NB4 (cell line): ENCODE measurements around the gene MYO7A.

Experiments
- DNase-seq: peaks from one replicate; pipeline ENCODE4 v3.0.0; 2010; ENCODE audit warnings: low read depth
- H3K4me3 ChIP-seq: one replicate; pipeline ENCODE4 v1.5.1; 2011; ENCODE audit warnings: mild to moderate bottlenecking, low read depth, low read length, moderate library complexity
- CTCF ChIP-seq: IDR thresholded peaks from one replicate; pipeline ENCODE4 v1.5.1; 2012; ENCODE audit warnings: low read depth, low read length
- MYC ChIP-seq: IDR thresholded peaks from 2 replicates; pipeline ENCODE4 v1.6.1; 2011; ENCODE audit warnings: low read depth, low read length
- POLR2A ChIP-seq: IDR thresholded peaks from 2 replicates; pipeline ENCODE4 v1.6.1; 2011; ENCODE audit warnings: mild to moderate bottlenecking; ENCODE audit not compliant: insufficient read length; ENCODE audit errors: extremely low read depth
- TF ChIP-seq, protein P1 (sequence below): IDR thresholded peaks from 2 replicates; pipeline ENCODE4 v1.6.1; 2011; ENCODE audit warnings: low read depth, low read length

The MYO7A gene

DNA sequence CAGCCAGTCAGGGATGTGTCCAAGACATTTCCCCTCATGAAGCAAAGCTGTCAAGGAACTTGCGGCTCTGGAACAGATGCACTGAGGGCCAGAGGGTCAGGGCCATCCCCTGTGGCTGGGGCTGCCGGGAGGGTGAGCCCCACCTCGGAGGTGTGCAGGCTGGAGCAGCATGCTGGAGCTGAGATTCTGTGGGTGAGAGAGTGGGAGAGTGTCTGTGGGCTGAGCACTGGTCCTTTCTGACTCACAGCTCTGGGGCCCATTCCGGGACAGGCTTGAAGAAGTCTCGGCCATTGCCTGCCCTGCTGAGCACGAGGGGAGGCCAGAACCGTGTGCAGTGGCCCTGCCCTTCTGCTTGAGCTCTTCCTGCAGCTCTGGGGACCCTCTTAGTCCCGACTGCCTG, 23.3 kb upstream of the MYO7A start:
- no peak overlapping the region for H3K4me3 ChIP-seq
- TF ChIP-seq MYC, result no peak
- TF ChIP-seq, protein P1, sequence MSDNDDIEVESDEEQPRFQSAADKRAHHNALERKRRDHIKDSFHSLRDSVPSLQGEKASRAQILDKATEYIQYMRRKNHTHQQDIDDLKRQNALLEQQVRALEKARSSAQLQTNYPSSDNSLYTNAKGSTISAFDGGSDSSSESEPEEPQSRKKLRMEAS, result no peak
- TF ChIP-seq CTCF, result no peak
- no peak for DNase-seq

DNA sequence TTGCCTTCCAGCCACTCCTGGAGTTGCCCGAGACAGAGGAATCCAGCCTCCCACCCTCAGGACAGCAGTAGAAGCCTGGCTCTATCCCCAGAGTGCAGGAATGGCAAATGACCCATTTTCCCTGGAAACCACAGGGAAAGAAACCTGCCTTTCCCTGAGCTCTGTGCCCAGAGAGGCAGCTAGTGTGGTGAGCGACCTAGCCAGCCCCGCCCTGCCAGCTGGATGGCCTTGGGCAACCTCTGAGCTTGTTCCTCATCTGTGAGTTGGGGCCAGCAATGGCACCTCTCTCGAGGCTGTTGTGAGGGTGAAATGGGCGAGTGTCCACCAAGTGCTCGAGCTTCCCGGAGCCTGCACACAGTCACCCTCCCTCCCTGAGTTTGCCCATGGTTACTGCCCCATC, 21.7 kb upstream of the MYO7A start:
- no peak for TF ChIP-seq CTCF
- TF ChIP-seq, protein P1, result no peak
- no peak for TF ChIP-seq MYC
- TF ChIP-seq POLR2A, result no peak
- no peak overlapping the region for H3K4me3 ChIP-seq
- DNase-seq, result no peak

GRCh38 chr11:77106759-77107158, 21.3 kb upstream of the MYO7A start:
- TF ChIP-seq POLR2A, result no peak
- no peak for TF ChIP-seq CTCF
- TF ChIP-seq, protein P1, result no peak
- no peak for TF ChIP-seq MYC
- DNase-seq, result no peak
- H3K4me3 ChIP-seq, result no peak overlapping the region

GRCh38 chr11:77107950-77108349, 20.1 kb upstream of the MYO7A start:
- DNase-seq, result no peak
- TF ChIP-seq, protein P1, result no peak
- TF ChIP-seq MYC (no peak), CTCF (no peak), POLR2A (no peak)
- H3K4me3 ChIP-seq, result no peak overlapping the region

- H3K4me3 ChIP-seq, result no peak overlapping the region
- no peak for DNase-seq
- TF ChIP-seq CTCF, result no peak
- no peak for TF ChIP-seq MYC
- no peak for TF ChIP-seq POLR2A
- TF ChIP-seq, protein P1, result no peak
Measured at GRCh38 chr11:77108436-77108835, 19.6 kb upstream of the MYO7A start.

- TF ChIP-seq, protein P1, result no peak
- TF ChIP-seq MYC (no peak), CTCF (no peak), POLR2A (no peak)
- H3K4me3 ChIP-seq, result no peak overlapping the region
- DNase-seq, result no peak
Measured at GRCh38 chr11:77109236-77110019, 18.6 kb upstream of the MYO7A start.
